Islet precursor cell (in vitro differentiated cells): ENCODE measurements around the gene SLC30A3.

Source experiments
- DNase-seq: peaks from one replicate; pipeline ENCODE4 v3.0.0-alpha.2; 2018

SLC30A3 gene

DNA sequence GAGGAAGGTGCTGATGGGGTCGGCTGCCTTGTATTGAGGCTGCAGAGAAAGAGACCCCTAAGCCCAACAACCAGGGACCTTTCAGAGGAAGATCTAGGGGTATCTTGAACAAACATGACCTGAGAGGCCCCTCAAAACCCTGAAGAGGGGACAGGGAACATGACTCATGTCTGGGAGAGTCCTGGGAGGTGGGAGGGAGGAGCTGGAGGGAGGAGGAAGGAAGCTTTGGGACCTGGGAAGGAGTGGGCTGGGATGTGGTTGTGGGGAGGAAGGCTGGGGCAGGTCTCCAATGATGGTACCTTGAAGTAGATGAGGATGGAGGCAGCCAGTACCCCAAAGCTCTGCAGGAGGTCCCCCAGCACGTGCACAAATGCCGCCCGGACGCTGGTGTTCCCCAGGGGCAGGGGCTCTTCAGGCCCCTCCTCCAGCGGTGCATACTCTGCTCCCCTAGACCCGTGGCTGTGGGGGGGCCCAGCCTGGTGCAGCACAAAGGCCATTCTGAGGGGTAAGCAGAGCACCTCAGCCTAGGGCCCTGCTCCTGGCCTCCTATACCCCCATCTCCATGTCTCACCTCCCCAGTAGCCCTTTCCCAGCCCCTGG is 5.9 kb downstream of the SLC30A3 start:
- DNase-seq = no peak

DNA sequence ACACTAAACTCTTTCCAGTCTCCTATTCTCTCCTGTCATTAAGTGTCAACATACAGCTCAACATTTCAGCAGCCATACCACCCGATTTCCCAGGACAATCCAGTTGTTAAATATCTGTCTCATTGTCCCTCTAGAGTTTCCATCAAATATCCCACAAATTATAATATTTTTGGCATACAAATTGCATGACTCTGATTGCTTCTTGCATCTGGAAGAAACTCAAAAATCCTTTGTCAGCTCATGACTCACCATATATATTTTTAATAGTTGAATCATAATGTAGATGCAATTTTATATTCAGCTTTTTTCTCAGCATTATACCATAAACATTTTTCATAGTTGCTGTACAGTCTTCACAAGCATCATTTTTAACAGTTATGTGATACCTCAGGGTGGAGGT is 7.2 kb downstream of the SLC30A3 start:
- DNase-seq = no peak

DNA sequence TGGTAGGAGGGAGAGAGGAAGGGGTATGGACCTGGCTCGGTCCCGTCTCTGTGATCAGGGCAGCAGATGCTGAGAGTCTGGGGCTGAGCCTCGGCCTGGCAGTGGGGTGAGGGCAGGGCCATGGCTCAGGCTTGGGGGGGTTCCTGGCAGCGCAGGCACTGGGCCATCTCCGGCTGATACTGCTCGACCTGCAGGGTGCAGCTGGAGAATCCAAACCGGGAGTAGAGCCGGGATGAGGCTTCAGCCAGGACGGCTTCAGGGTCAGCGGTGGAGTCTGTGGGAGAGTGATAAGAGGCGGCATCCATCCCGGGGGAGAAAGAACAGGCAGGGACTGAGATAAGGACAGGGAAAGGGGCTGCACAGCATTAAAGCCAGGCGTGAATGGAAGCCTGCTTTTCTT is 7.7 kb downstream of the SLC30A3 start:
- DNase-seq = no peak

DNA sequence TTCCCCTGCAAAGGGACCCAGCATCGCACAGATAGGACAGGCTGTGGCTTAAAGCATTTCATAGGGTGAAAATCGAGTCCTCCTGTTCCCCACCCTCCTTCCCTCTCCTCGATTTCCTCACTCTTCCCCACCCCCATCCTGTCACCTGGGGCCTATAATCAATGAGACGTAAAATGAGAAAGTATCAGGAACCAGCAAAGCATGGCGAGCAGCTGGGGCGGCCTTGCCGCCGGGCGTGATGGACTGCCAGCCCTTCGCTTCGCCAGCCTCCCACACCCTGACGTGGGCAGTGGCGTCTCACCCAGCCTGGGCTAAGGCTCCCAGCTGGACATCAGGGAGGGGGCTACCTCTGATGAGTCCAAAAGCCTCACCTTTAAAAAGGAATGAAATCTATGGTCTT is 11.1 kb downstream of the SLC30A3 start:
- DNase-seq = no peak

DNA sequence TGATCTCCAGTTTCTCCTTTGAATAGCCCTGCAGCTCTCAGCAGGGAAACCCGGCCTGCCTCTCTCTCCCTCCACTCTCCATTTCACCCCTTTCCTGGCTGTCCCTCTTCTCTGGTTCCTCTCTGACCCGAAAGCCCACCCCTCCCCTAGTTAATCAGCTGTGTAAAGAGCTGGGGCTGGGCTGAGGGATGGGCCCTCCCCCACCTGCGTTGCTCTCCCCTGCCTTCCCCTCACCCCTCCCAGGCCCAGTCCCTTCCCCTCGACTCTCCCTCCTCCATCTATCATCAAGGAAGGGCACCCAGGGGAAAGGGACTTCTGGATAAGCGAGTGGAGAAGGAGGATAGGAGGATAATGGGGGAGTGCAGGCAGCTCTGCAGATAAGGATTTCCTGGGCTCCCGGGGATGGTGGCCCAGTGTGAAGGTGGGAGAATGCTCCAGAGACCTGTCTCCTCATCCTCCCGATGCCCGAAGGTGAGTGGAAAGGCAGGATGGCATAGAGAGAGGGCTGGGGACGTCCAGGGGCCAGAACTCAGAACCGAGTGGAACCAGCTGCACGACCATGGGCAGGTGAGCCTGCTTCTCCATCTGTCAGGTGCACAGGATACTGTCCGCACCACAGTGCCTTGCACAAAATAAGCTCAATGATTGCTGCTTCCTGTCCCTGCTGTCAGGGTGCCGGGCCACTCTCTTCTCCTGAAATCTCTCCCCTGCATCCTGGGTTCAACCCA is 12.0 kb downstream of the SLC30A3 start:
- no peak for DNase-seq

DNA sequence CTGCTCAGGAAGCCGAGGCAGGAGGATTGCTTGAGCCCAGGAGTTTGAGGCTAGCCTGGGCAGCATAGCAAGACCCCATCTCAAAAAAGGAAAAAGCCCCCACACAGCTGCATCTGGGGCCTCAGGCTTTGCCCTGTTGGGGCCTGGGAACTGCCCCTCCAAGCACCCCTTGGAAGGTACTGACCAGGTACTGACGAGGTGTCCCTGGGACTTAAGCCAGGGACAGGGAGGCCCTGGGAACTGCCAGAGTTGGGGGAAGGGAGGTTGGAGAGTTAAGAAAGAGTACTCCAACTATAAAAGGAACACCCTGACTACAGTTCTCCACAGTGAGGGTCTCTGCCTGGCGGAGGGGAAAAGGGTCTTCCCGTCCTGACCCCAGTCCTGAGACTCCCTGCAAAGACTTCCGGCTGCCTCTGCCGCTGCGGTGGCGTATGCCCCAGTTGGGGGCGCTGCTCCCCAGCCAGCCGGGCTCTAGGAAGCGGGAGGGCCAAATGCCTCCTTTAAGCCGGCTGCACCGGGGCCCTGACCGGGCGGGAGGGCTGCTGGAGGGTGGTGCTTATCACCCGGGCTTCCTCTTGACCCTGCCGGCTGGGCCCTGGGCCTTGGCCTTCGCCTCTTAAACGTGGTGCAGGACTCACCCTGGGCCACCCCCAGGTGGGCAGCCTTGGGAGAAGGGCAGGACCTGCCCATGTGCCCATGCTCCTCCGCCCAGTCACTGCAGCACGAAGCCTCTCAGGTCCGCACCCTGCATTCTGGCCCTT is 12.8 kb downstream of the SLC30A3 start:
- peak; percentile 88 for DNase-seq

DNA sequence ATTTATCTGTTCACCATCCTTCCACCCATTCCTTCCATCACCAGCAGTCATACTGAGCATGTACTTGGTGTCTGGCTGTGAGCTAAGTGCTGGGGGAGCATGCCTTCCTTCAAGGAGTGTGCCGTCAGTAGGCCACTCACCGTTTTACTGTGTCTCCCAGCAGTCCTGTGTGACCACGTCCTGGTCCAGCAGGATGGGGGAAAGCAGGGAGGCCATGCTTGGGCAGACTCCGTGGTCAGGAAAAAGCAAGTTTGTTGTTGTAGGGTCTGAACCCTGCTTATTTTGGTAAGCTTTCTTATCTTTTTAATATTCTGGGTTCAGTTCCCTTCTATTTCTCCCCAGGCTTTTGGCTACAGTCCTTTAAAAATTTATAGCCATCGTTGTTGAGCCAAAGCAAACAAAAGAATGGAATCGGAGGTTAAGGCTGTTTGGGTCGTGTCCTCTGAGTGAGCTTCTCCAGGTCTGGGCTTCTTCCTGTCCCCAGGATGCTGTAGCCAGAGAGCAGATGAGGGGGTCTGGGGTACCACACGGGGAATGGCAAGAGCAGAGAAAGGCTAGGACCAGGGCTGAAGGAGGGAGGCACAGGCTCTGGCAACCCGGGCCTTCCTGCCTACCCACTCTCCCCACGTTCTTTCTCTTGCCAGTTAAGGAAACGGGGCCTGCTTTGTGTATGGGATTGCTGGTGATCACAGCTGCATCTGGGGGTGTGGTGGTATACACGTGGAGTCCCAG is 13.5 kb downstream of the SLC30A3 start:
- no peak for DNase-seq

DNA sequence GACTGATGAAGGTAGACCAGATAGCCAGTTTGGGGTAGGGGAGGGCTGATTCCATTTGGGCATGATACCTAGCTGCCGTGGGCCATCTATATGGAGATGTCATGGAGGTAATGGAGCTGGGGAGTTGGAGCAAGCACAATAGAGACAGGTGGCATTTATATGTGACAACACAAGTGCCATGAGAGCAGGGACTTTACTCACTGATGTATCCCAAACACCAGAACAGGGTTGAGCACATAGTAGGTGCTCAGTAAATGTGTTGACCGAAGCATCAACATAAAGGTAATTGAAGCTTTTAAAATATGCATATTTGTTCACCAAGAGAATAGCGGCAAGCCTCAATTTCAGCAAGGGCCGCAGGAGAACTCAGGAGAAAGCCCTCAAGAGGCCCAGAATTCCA is 15.0 kb downstream of the SLC30A3 start:
- DNase-seq = no peak

DNA sequence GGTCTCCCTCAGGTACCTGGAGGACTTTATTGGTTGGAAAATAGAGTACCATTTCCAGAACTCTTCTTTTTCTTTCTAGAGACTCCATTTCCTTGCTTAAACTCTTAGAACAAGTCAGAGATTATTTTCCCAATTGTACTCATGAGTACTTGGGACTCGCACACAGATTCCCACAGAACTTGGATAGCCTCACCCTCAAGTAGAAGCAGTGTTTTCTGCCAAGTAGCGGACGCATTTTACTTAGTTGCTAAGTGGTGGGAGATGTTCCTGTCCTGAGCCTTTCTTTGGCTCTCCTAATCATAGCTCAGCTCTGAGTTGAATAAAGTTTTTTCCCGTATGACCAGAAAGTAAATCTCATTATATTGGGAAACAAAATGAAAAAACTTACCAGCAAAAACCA is 17.2 kb downstream of the SLC30A3 start:
- no peak for DNase-seq

DNA sequence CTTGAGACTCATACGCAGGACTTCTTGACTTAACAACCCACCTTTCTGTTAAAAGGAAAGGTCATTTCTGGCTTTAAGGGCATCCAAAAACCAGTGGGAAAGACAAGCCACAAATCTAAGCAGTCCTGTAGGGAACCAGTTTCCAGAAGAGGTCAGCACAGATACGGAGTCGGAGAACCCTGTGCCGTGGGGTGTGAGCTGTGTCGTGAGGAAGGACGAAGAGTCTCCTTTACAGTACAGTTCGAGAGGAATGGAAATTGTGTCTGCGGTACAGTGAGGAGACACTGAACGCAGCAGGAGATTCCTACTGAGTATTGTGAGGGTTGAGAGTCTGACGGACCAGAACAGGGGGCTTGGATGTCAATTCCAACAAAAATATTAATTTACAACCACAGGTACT is 17.7 kb downstream of the SLC30A3 start:
- no peak for DNase-seq

DNA sequence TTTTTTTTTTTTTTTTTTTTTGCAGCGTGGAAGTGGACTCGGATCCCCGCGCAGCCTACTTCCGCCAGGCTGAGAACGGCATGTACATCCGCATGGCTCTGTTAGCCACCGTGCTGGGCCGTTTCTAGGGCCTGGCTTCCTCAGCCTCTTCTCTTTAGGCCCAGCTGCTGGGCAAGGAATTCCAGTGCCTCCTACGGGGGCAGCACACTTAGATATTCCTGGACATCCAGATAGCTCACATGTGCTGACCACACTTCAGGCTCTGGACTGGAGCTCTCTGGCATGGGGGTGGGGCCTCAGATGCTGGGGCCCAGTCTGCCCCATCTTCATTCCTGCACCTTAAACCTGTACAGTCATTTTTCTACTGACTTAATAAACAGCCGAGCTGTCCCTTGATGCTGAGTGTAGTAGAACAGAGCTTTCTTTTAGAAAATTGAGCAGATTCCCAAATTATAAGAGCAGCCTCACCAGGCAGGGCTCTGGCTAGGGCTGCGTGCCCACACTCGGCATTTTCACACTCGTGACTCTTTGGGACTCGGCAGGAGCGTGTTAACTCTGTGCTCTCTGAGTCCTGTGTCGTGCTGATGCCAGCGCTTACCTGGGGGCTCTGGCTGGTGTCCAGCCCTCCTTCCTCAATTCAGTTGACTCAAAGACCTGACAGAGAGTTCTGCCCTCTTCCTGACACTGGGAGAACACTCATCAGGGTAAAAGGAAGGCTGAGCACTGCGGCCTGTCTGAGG is 19.3 kb downstream of the SLC30A3 start:
- DNase-seq = no peak

DNA sequence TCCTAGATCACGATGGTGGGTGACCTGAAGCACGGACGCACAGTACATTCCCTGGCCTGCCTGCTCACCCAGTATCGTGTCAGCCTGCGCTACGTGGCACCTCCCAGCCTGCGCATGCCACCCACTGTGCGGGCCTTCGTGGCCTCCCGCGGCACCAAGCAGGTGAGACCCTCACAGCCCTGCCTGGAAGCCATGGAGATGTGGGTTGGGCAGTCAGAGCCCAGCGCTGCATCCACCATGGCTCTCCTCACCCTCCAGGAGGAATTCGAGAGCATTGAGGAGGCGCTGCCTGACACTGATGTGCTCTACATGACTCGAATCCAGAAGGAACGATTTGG is 20.3 kb downstream of the SLC30A3 start:
- DNase-seq = no peak

DNA sequence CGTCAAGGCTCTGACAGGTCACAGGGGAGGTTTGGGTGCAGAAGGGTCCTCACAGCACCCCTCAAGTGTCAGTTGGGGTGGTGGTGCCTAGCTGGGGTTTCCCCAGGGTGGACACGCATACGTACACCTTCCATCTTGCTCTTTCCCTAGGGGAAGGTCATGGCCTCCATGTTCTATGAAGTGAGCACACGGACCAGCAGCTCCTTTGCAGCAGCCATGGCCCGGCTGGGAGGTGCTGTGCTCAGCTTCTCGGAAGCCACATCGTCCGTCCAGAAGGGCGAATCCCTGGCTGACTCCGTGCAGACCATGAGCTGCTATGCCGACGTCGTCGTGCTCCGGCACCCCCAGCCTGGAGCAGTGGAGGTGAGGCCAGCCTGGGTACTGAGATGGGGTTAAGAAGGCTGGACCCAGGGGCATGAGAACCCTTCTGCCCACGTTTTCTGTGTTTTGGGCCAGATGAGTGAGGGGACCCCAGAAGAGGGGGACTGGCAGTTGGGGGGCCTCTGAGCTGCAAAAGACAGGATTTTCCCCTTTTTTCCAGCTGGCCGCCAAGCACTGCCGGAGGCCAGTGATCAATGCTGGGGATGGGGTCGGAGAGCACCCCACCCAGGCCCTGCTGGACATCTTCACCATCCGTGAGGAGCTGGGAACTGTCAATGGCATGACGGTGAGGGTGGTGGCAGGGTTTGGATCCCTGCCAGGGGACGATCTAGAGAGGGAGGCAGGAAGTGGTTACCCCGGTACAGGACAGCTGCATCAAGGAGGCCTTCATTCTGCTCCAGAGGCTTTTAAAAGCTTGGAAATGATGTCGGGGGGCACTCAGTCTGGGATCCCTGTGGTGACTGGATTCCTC is 20.9 kb downstream of the SLC30A3 start:
- no peak for DNase-seq

DNA sequence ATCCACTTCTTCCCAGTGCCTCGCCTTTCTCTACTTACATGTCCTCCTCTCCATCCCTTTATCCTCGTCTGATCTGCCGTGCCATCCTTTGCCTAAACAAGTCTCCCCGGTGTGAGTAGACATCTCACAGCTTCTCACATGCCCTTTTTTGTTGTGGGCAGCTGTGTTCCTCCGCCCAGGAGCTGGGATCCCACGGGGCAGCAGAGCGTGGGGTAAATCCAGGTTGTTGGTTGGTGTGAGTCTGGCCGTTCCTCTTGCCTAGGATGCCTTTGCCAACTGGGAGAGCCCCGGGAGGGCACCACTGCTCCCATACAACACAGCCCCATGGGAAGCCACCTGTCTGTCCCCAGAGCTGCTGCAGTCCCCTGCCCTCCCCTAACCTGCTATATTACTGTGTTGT is 22.4 kb downstream of the SLC30A3 start:
- DNase-seq = no peak

DNA sequence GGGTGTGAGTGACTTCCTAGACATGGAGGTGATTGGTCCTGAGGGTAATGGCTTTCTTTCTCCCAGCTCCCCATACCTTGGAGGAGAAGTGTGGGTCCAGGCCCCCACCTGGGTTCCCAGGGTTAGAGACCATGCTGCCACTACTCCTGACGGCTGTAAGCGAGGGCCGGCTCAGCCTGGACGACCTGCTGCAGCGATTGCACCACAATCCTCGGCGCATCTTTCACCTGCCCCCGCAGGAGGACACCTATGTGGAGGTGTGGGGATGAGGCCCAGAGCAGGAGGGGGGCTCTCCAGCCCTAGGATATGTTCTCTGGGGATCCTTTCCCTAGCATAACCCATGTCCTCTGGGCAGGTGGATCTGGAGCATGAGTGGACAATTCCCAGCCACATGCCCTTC is 23.9 kb downstream of the SLC30A3 start:
- no peak for DNase-seq

DNA sequence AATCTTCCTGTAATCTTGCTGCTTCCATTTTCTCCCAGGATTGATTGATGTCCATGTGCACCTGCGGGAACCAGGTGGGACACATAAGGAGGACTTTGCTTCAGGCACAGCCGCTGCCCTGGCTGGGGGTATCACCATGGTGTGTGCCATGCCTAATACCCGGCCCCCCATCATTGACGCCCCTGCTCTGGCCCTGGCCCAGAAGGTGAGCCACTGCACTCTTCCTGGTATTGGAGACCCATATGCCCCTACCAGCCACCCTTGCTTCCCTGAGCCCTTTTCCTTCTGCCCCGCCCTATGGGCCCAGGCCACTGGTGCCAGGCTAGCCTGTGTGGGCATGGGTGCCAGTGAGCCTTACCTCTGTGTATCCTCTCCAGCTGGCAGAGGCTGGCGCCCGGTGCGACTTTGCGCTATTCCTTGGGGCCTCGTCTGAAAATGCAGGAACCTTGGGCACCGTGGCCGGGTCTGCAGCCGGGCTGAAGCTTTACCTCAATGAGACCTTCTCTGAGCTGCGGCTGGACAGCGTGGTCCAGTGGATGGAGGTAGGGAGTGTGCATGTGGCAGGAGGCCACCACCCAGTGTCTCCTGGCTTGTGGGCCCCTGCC is 25.4 kb downstream of the SLC30A3 start:
- no peak for DNase-seq

DNA sequence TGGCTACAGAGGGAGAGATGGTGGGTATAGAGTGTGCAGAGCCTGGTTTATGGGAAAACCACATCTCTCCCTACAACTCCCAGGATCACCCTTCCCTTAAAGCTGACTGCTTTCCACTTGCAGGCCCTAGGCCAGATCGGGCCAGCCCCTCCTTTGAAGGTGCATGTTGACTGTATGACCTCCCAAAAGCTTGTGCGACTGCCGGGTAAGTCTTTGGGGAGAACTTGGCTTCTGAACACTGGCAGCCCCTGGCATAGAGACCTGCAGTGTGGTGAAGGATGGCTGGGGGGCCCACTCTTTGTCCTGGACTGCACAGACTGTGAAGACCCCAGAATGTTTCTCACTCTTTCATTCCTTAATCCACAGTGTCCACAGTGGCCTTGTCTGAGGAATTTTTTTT is 26.2 kb downstream of the SLC30A3 start:
- DNase-seq = no peak

DNA sequence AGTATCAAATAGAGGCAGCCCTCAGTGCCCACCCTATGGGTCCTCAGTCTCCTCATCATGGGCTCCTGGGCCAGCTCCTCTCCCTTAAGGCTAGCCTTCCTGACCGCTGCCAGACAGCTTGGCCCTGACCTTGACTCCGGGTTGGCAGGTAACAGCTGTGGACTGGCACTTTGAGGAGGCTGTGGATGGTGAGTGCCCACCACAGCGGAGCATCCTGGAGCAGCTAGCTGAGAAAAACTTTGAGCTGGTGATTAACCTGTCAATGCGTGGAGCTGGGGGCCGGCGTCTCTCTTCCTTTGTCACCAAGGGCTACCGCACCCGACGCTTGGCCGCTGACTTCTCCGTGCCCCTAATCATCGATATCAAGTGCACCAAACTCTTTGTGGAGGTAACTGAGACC is 26.7 kb downstream of the SLC30A3 start:
- no peak for DNase-seq

DNA sequence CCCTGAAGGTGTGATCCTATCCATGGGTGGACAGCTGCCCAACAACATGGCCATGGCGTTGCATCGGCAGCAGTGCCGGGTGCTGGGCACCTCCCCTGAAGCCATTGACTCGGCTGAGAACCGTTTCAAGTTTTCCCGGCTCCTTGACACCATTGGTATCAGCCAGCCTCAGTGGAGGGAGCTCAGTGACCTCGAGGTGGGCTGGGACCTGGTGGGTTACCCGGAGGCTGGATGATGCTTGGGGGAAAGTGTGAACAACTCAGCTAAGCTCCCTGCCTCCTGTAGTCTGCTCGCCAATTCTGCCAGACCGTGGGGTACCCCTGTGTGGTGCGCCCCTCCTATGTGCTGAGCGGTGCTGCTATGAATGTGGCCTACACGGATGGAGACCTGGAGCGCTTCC is 29.5 kb downstream of the SLC30A3 start:
- DNase-seq = no peak

DNA sequence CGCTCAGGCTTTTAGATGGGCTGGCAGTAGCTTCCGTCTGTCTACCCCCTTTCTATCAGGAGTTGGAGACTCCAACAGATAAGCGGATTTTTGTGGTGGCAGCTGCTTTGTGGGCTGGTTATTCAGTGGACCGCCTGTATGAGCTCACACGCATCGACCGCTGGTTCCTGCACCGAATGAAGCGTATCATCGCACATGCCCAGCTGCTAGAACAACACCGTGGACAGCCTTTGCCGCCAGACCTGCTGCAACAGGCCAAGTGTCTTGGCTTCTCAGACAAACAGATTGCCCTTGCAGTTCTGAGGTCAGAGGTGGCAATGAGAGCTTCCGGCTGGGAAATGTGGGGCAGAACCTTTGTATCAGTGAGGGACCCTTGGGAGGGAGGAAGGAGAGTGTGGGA is 30.9 kb downstream of the SLC30A3 start:
- no peak for DNase-seq

DNA sequence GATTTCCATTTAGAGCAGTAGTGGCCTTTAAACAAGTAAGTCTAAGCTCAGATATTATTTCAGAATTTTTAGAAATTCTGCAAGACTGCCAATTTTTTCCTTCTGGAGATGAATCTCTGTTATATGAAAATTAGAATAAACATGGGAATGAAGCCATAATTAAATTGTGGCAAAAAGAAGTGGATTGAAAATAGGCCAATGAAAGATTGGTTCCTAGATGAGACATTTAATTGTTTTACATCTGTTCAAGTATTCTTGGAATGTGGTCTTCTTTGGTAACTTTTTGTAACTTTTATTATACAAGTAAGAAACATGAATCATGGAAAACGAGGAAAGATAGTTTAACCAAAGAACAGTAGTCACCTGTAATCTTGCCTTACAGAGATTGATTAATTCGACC is 35.3 kb downstream of the SLC30A3 start:
- DNase-seq = no peak

DNA sequence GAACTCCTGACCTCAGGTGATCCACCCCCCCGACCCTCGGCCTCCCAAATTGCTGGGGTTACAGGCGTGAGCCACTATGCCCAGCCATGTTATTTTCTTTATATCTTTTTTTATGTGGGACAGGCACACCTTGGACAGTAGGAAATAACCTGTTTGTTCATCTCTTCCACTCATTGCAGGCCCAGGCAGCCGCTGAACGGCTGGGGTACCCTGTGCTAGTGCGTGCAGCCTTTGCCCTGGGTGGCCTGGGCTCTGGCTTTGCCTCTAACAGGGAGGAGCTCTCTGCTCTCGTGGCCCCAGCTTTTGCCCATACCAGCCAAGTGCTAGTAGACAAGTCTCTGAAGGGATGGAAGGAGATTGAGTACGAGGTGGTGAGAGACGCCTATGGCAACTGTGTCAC is 37.3 kb downstream of the SLC30A3 start:
- no peak for DNase-seq
